ENCODE measurements around the gene TANC1.
"Not testable (repeated sequence)": the region's sequence is repeated elsewhere in the genome, so short reads cannot be mapped to it uniquely, and the experiment has no call there.

TANC1 gene

DNA sequence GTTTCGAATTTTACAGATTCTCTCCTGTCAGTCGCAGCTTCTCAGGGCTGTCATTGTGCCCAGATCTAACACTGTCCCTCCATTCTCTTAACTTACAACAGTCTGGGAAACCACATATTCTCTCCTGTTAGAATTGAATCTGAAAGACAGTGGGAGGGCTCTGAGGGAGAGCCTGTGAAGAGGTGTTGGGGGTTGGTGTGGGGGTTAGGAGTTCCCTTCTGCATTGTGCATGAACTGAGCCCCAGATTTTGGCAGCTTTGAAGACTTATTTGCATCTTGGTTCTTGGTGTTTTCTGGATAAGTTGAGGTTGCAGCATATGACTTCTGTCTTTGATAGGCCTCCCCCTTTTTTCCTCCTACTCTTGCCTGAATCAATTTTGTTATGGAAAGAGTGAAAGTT is 64.1 kb downstream of the TANC1 start:
- peaks cover 32% of the 10 kb centered on the region for H3K36me3 Mint-ChIP-seq (ENCODE audit: low read depth)
- H3K4me1 Mint-ChIP-seq: peaks cover 57% of the 10 kb centered on the region
- H3K4me3 Mint-ChIP-seq: no peak overlapping the region
- peak overlapping the region; percentile 24 to 90 (median 66) for H3K27ac Mint-ChIP-seq
- no peak for TF ChIP-seq CTCF (IDR thresholded peaks at IDR 0.05; ENCODE audit: unreplicated experiment in 3 of 3)
- H3K27me3 Mint-ChIP-seq (ENCODE audit: low read depth): no peaks in the 10 kb centered on the region
- peaks cover 1% of the 10 kb centered on the region for H3K9me3 Mint-ChIP-seq

DNA sequence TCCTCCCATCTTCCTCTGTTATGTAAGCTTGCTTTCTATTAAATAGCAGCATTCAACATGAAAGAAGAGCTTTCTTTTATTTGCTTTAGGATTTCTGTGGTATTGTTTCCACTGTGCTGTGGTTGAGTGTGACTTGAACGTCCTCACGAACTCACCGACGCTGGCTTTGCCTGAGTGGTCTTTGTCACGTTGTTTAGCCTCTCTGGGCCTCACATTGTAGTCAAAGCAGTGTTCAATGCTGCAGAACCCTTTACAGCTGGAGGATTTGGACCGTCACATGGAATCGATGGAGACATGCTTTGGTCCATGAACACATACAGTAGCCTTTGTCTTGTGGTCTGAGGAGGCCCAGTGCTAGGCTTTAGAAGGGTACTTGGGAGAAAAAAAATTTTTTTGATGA is 66.3 kb downstream of the TANC1 start:
- H3K36me3 Mint-ChIP-seq (ENCODE audit: low read depth): peaks cover 45% of the 10 kb centered on the region
- peaks cover 57% of the 10 kb centered on the region for H3K4me1 Mint-ChIP-seq
- no peaks in the 10 kb centered on the region for H3K27me3 Mint-ChIP-seq (ENCODE audit: low read depth)
- TF ChIP-seq CTCF (IDR thresholded peaks at IDR 0.05; ENCODE audit: unreplicated experiment in 3 of 3): no peak
- peaks cover 22% of the 10 kb centered on the region for H3K9me3 Mint-ChIP-seq
- peak overlapping the region in 2 of 3 experiments; percentile 11 to 73 for H3K27ac Mint-ChIP-seq
- H3K4me3 Mint-ChIP-seq: no peak overlapping the region

- Mint-ChIP-seq H3K4me1 (peaks cover 46% of the 10 kb centered on the region), H3K4me3 (no peak overlapping the region), H3K36me3 (ENCODE audit: low read depth) (peaks cover 56% of the 10 kb centered on the region), H3K9me3 (peaks cover 32% of the 10 kb centered on the region), H3K27ac (peak overlapping the region; percentile 74 to 86 (median 76)), H3K27me3 (ENCODE audit: low read depth) (no peaks in the 10 kb centered on the region)
- TF ChIP-seq CTCF (IDR thresholded peaks at IDR 0.05; ENCODE audit: unreplicated experiment in 3 of 3): peak; percentile 36 to 42 (median 38)
Observed at GRCh38 chr2:159035790-159036411, 67.5 kb downstream of the TANC1 start.

DNA sequence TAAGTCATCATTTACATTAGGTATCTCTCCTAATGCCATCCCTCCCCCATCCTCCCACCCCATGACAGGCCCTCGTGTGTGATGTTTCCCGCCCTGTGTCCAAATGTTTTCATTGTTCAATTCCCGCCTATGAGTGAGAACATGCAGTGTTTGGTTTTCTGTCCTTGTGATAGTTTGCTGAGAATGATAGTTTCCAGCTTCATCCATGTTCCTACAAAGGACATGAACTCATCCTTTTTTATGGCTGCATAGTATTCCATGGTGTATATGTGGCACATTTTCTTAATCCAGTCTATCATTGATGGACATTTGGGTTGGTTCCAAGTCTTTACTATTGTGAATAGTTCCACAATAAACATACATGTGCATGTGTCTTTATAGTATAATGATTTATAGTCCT is 68.0 kb downstream of the TANC1 start:
- H3K27me3 Mint-ChIP-seq (ENCODE audit: low read depth); H3K4me3 Mint-ChIP-seq: not testable (repeated sequence)
- Mint-ChIP-seq H3K36me3 (ENCODE audit: low read depth) (peaks cover 62% of the 10 kb centered on the region), H3K27ac (peak overlapping the region in 2 of 3 experiments; percentile 51 to 74), H3K4me1 (peaks cover 40% of the 10 kb centered on the region), H3K9me3 (peaks cover 33% of the 10 kb centered on the region)

GRCh38 chr2:159041328-159041727 is 72.9 kb downstream of the TANC1 start:
- peaks cover 71% of the 10 kb centered on the region for H3K36me3 Mint-ChIP-seq (ENCODE audit: low read depth)
- not testable (repeated sequence) for H3K27me3 Mint-ChIP-seq (ENCODE audit: low read depth); H3K27ac Mint-ChIP-seq; H3K4me3 Mint-ChIP-seq
- H3K9me3 Mint-ChIP-seq: peaks cover 46% of the 10 kb centered on the region
- peaks cover 29% of the 10 kb centered on the region for H3K4me1 Mint-ChIP-seq

DNA sequence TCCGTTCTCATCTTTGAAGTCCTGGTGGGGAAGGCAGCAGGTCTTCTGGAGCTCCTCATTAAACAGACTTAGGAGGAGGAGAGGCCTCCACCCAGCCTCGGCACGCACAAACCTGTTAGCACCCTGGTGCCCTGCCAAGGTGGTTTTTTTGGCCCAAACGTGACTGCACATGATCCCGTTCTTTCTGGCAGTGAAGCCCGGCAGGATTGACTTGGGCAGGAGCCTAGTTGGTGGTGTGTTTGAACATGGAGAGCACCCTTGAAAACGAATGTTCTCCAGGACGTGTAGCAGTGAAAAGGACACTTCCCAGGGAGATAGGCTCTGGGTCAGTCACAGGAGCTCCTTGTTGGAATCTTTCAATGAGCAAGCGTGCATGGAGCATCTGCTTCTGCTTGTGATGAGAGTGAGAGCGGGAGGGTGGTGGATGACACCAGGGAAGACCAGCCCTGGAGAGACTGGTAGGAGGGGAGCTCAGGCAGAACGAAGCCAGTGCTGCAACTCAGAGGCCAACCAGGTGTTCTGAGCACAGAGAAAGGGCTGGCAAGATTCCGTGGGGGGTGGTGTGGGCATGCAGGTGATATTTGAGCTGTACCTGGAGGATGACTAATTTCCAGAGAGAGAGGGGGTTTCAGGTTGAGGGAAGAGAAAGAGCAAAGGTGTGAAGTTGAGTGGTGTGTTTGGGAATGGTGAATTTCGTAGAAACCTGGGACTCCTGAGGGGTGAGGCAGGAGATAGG is 73.8 kb downstream of the TANC1 start:
- no peak for TF ChIP-seq CTCF (IDR thresholded peaks at IDR 0.05; ENCODE audit: unreplicated experiment in 3 of 3)
- peaks cover 46% of the 10 kb centered on the region for H3K9me3 Mint-ChIP-seq
- peaks cover 35% of the 10 kb centered on the region for H3K4me1 Mint-ChIP-seq
- no peak overlapping the region for H3K27ac Mint-ChIP-seq
- H3K4me3 Mint-ChIP-seq: no peak overlapping the region
- H3K36me3 Mint-ChIP-seq (ENCODE audit: low read depth): peaks cover 68% of the 10 kb centered on the region
- no peaks in the 10 kb centered on the region for H3K27me3 Mint-ChIP-seq (ENCODE audit: low read depth)

DNA sequence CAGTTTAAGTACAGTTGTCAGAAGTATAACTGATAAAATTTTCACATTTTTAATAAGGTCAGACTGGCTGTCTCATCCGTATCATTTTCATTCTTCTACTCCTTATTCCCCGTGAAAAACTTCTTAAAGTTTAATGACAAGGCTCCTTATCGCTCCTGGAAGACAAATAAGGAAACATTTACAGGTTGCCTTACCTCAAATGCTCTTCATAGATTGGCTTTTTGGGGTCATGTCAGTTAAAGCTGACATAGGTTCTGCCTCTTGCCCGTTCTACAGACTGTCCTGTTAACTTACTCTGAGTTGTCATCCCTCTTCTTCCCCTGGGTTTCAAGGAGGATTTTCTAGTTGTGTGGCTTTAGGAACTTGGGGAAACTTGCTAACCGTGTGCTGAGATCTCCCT is 75.3 kb downstream of the TANC1 start:
- Mint-ChIP-seq H3K4me3 (no peak overlapping the region), H3K9me3 (peaks cover 34% of the 10 kb centered on the region), H3K27ac (no peak overlapping the region), H3K27me3 (ENCODE audit: low read depth) (no peaks in the 10 kb centered on the region), H3K4me1 (peaks cover 47% of the 10 kb centered on the region), H3K36me3 (ENCODE audit: low read depth) (peaks cover 60% of the 10 kb centered on the region)
- no peak for TF ChIP-seq CTCF (IDR thresholded peaks at IDR 0.05; ENCODE audit: unreplicated experiment in 3 of 3)
